Superior temporal gyrus (tissue), 1 donor: ENCODE data around the gene PPP1R9A.

ENCODE experiments used
- DNase-seq: peaks from one replicate; pipeline ENCODE4 v3.0.0-alpha.2; 2016; ENCODE audit errors: extremely low spot score

Gene PPP1R9A

GRCh38 chr7:94907026-94907810, at the start of gene PPP1R9A:
TSS of gene PPP1R9A (plus strand) at chr7:94907594. CDS start at chr7:94910114, 2,520 bp downstream.
- DNase-seq, result peak; percentile 65

GRCh38 chr7:94871132-94871531, 36.3 kb upstream of the PPP1R9A start:
- DNase-seq, result no peak

GRCh38 chr7:94873239-94873638, 34.2 kb upstream of the PPP1R9A start:
- no peak for DNase-seq

- no peak for DNase-seq
Measured at GRCh38 chr7:94874036-94874785, 33.2 kb upstream of the PPP1R9A start.

GRCh38 chr7:94875201-94875600, 32.2 kb upstream of the PPP1R9A start:
- no peak for DNase-seq

DNA sequence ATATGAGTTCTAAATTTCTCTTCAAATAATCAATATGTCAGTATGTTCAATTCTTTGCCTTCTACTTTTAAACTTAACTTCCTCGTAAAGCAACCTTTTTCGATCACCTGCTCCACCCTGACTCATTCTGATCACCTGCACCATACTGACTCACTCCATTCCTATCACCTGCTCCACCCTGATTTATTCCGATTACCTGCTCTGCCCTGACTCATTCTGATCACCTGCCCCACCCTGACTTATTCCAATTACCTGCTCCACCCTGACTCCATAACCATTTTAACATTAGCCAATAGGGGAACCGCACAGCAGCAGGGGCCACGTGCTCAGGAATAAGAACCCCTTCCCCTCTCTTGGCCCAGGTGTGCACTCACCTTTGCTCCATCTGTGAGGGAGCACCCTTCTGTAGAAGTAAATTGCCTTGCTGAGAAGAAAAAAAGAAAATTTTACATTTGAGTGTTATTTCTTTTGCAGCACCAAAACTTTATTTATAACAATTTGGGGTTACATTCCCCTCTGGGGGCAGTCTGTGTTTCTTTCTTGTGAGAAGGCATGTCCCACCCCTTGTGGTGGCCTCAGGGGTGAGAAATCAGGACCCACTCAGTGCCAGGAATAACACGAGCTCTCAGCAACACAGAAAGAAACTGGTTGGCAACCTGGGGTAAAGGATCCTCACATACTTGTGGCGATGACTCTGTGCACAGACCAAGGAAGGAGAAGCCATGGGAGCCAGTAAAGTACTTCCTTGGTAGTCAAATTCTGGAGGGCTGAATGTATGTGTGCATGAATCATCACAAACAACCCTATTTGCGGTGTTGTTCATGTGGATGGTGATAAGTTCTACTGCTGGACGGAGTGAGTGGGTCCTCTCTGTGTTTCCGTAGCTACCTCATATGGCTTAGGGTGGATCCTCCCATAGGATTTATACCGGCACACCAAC, 29.4 kb upstream of the PPP1R9A start:
- DNase-seq, result no peak

GRCh38 chr7:94882891-94883290, 24.5 kb upstream of the PPP1R9A start:
- DNase-seq, result no peak

- no peak for DNase-seq
Measured at GRCh38 chr7:94883616-94884015, 23.8 kb upstream of the PPP1R9A start.

GRCh38 chr7:94888551-94888950, 18.8 kb upstream of the PPP1R9A start:
- DNase-seq, result no peak

GRCh38 chr7:94888995-94889523, 18.3 kb upstream of the PPP1R9A start:
- no peak for DNase-seq

GRCh38 chr7:94890216-94890615, 17.2 kb upstream of the PPP1R9A start:
- DNase-seq, result no peak

DNA sequence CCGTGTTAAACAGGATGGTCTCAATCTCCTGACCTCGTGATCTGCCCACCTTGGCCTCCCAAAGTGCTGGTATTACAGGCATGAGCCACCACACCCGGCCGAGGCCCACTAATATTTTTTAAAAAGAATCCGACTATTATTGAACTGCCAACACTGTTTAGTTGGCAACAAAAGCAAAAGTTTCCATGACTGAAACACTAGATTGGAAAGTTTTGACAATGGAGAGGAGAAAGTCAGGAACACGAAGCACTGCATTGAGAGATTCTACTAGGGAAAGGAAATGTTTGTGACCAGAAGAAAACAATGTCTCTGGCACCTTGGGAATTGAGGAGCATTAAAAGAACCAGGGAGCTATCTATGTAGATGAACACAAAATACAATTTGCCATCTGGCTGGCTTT, 13.7 kb upstream of the PPP1R9A start:
- no peak for DNase-seq

DNA sequence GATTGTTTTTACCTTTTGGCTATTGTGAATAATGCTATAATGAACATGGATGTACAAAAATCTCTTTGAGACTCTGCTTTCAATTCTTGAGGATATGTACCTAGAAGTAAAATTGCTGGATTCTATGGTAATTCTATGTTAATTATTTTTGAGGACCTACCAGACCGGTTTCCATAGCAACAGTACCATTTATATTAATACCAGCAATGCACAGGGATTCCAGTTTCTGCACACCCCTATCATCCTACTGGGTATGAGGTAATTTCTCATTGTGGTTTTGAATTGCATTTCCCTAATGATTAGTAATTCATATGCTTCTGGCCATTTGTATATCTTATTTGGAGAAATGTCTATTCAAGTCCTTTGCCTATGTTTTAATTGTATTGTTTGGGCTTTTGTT, 9.9 kb upstream of the PPP1R9A start:
- DNase-seq, result no peak

GRCh38 chr7:94898340-94898739, 9.1 kb upstream of the PPP1R9A start:
- DNase-seq, result no peak

- no peak for DNase-seq
Measured at GRCh38 chr7:94901981-94902380, 5.4 kb upstream of the PPP1R9A start.

GRCh38 chr7:94903971-94904370, 3.4 kb upstream of the PPP1R9A start:
- DNase-seq, result no peak

DNA sequence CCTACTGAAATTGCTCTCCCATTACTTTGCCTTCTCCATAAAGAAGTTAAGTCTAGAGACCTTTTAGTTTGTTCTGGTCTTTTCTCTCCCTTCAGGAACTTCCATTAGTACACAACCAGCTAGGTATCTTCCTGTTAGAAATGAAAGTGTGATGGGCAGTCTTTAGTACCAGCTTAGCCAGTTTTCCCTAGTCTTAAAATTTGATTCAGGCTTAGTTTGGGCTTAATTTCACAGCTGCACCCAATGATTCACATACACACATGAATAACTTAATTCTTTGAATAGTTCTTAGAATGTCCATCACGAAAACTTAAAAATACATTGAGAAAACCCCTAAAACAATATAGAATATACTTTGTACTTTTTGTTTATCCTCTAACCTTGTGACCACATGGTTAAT, 2.4 kb upstream of the PPP1R9A start:
- DNase-seq, result no peak

DNA sequence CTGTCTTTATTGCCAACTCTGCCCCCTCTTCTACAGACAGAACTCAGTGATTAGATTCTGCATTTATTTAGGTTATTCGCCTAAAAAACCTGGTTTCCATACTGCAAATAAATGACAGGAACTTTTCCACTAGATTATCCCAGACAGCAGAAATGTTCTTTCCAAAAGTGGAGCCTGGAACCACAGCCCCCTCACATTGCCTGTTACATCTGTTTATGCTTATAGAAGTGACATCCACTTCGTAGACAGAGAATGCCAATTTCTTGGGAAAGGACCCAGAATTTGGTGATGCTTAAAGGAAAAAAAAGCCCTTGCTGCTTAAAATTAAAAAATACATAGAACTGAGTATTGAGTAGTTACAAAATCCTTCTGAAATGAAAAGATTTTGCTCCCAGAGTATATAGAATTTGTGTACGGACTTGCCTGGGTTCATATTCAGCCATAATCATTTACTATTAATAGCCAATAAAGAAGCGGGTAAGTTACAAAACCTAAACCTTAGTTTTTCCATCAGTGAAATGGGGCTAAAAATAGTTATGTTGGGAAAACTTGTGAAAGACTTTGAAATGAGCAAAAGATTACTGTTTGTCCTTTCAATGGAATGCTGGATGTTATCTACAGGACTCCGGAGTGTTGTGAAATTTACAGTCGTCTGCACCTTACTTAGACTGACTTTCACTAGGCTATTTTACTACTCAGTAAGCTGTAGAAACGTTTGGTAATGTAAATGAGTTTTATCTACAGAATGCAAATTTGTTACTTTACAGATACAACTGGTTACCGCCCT, 1.1 kb upstream of the PPP1R9A start:
- DNase-seq, result peak; percentile 54

DNA sequence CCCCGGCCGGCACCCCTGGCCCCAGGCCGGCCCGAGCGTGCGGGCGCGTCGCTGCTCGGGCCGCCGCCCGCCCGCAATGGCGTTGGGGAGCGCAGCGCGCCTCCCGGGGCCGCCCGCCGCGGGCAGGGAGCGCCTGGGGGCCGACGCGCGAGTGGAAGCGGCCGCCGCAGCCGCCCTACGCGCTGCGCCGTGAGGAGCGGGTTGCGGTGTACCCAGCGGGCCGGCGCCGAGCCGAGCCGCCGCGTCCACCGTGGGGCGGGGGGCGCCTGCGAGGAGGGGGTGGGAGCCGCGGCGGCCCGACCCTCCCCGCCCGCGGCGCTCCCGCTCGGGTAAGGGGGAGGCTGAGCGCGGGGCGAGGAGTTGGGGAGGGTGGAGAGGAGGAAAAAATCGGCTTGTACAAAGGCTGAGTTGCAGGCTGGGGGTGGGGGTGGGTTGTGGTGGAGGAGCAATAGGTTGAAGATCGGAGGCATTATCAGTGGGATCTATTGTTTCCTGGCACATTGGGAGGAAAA, 473 bp downstream of the PPP1R9A start:
- no peak for DNase-seq

GRCh38 chr7:94908323-94909178, 1.2 kb downstream of the PPP1R9A start:
- DNase-seq, result peak; percentile 75
